A673 (cell line): ENCODE results near the gene LRRC8B.

Experiments used
- EZH2 ChIP-seq: fragments of 200-600 bp; sonication (generic); IDR thresholded peaks from 2 replicates; pipeline ENCODE4 v1.6.1; 2017; ENCODE audit warnings: borderline replicate concordance, low read depth, mild to moderate bottlenecking, mixed read lengths, antibody characterized with exemption, low read length; ENCODE audit not compliant: poor library complexity, severe bottlenecking
- TF ChIP-seq, protein P1 (sequence below): fragments of 300-800, 200-600 bp; sonication (generic); conservative IDR thresholded peaks from 2 replicates; pipeline ENCODE4 v1.5.1; 2017; ENCODE audit warnings: low read depth, mild to moderate bottlenecking, antibody characterized with exemption, low read length, moderate library complexity, mixed read lengths

DNA sequence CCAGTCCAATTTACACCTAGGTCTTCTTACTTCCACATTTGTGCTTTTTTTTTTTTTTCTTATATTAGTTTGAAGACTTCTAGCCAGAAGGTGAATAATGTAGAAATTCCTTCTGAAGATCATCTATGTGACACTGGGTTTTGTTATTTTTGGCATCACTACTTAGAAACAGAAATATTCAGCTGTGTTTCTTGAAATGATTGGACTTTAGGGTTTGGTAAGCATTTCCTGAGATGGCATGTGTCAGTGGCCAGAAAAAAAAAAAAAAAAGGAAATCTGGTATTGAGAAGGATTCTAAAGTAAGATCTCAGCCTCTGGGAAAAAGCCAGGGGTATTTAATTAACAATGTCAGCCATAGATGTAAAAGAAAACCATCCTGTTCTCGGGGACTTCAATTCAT is 64.9 kb downstream of the LRRC8B start:
- TF ChIP-seq, protein P1, sequence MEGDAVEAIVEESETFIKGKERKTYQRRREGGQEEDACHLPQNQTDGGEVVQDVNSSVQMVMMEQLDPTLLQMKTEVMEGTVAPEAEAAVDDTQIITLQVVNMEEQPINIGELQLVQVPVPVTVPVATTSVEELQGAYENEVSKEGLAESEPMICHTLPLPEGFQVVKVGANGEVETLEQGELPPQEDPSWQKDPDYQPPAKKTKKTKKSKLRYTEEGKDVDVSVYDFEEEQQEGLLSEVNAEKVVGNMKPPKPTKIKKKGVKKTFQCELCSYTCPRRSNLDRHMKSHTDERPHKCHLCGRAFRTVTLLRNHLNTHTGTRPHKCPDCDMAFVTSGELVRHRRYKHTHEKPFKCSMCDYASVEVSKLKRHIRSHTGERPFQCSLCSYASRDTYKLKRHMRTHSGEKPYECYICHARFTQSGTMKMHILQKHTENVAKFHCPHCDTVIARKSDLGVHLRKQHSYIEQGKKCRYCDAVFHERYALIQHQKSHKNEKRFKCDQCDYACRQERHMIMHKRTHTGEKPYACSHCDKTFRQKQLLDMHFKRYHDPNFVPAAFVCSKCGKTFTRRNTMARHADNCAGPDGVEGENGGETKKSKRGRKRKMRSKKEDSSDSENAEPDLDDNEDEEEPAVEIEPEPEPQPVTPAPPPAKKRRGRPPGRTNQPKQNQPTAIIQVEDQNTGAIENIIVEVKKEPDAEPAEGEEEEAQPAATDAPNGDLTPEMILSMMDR = no peak
- no peak for TF ChIP-seq EZH2
